A549 (cell line): ENCODE measurements around the gene TBL1Y. TPM values are rescaled to one million over a fixed set of nuclear protein-coding genes. Genes with fewer than 3 reads are reported as not detected.

Experiments used
- ATAC-seq, 2 experiments: fragments of 200-7000 bp in 1 of 2; fragments of >200 bp in 1 of 2; cut with Nextera tagmentation in 1 of 2; cut with Tn5 transposase in 1 of 2; 3 replicates each; pipeline versions ENCODE4 v1.8.0 to v1.9.1; 2018 to 2020; ENCODE audit warnings: mild to moderate bottlenecking in 1 of 2, moderate library complexity in 1 of 2
- CTCF ChIA-PET: fragments of 300-600 bp; sonication (Branson Sonifier 250); formaldehyde crosslinking; extraction: SDS; loops from one replicate; lab custom pipeline; 2021; ENCODE audit warnings: antibody characterized with exemption, inconsistent platforms; lab: Yijun Ruan, JAX
- POLR2A ChIA-PET: fragments of 350-600 bp; formaldehyde crosslinking; extraction: SDS; loops from one replicate; lab custom pipeline; 2021; ENCODE audit warnings: antibody characterized with exemption, inconsistent platforms; lab: Yijun Ruan, JAX
- DNase-seq, 2 experiments: peaks; one replicate each; pipeline versions ENCODE4 v3.0.0 to v3.0.0-alpha.2; 2011 to 2016; ENCODE audit warnings: low read depth in 1 of 2, low spot score in 1 of 2
- FAIRE-seq: peaks from 2 replicates; lab custom pipeline; 2011; peaks lifted over from hg19 to GRCh38; lab: Jason Lieb, UNC
- H3K27ac ChIP-seq, 2 experiments: fragments of >200 bp; sonication (Bioruptor Twin); formaldehyde crosslinking; 3 replicates each; pipeline ENCODE4 v1.5.1; 2016 to 2017
- H3K4me1 ChIP-seq: fragments of >200 bp; sonication (Bioruptor Twin); formaldehyde crosslinking; 3 replicates; pipeline ENCODE4 v1.6.1; 2016
- H3K4me2 ChIP-seq: fragments of >200 bp; sonication (Bioruptor Twin); formaldehyde crosslinking; 3 replicates; pipeline ENCODE4 v1.6.1; 2016
- H3K4me3 ChIP-seq: fragments of >200 bp; sonication (Bioruptor Twin); formaldehyde crosslinking; 3 replicates; pipeline ENCODE4 v1.5.1; 2016
- H3K9me3 ChIP-seq: fragments of >200 bp; sonication (Bioruptor Twin); formaldehyde crosslinking; 3 replicates; pipeline ENCODE4 v1.6.1; 2016
- ATOH8 ChIP-seq: fragments of 250-450 bp; sonication (Bioruptor Pico); IDR thresholded peaks from 2 replicates; pipeline ENCODE4 v1.5.0; 2020; ENCODE audit warnings: low read depth, mild to moderate bottlenecking, moderate library complexity
- BCL3 ChIP-seq: fragments of >200 bp; sonication (Bioruptor Twin); formaldehyde crosslinking; IDR thresholded peaks from 3 replicates; pipeline ENCODE4 v1.6.1; 2016
- BHLHE40 ChIP-seq: IDR thresholded peaks from 2 replicates; pipeline ENCODE4 v1.6.1; 2012; ENCODE audit warnings: low read depth, low read length, inconsistent platforms
- CBX2 ChIP-seq: fragments of 200-600 bp; sonication (generic); IDR thresholded peaks from 2 replicates; pipeline ENCODE4 v1.6.1; 2016; ENCODE audit warnings: low read depth, mild to moderate bottlenecking, borderline replicate concordance
- CBX8 ChIP-seq: fragments of 200-600 bp; sonication (generic); IDR thresholded peaks from 2 replicates; pipeline ENCODE4 v1.6.1; 2016
- CEBPB ChIP-seq, 2 experiments: fragments of >200 bp in 1 of 2; sonication (Bioruptor Twin) in 1 of 2; formaldehyde crosslinking in 1 of 2; IDR thresholded peaks; 2 replicates each; pipeline ENCODE4 v1.6.1; 2012 to 2016
- CHD2 ChIP-seq: fragments of 150-350 bp; IDR thresholded peaks from 2 replicates; pipeline ENCODE4 v1.6.1; 2014; ENCODE audit warnings: low read length; ENCODE audit not compliant: partially characterized antibody
- ELK1 ChIP-seq: fragments of 150-350 bp; IDR thresholded peaks from 2 replicates; pipeline ENCODE4 v1.6.1; 2014; ENCODE audit warnings: low read depth, mild to moderate bottlenecking, low read length
- FOSB ChIP-seq: fragments of 250-450 bp; sonication (Bioruptor Pico); IDR thresholded peaks from 2 replicates; pipeline ENCODE4 v1.5.0; 2020; ENCODE audit warnings: mild to moderate bottlenecking, moderate library complexity
- FOXS1 ChIP-seq: fragments of 250-450 bp; sonication (Bioruptor Pico); IDR thresholded peaks from 2 replicates; pipeline ENCODE4 v1.5.0; 2020; ENCODE audit warnings: mild to moderate bottlenecking, moderate library complexity
- GATA3 ChIP-seq: IDR thresholded peaks from 2 replicates; pipeline ENCODE4 v1.6.1; 2012; ENCODE audit warnings: borderline replicate concordance
- HOXA7 ChIP-seq: fragments of 250-450 bp; sonication (Bioruptor Pico); IDR thresholded peaks from 2 replicates; pipeline ENCODE4 v1.5.0; 2020; ENCODE audit warnings: mild to moderate bottlenecking, moderate library complexity
- JUNB ChIP-seq: fragments of >200 bp; sonication (Bioruptor Twin); formaldehyde crosslinking; IDR thresholded peaks from 2 replicates; pipeline ENCODE4 v1.6.1; 2016
- KDM1A ChIP-seq: fragments of 200-600 bp; sonication (generic); IDR thresholded peaks from 2 replicates; pipeline ENCODE4 v1.6.1; 2016; ENCODE audit warnings: low read depth, mild to moderate bottlenecking
- MAFK ChIP-seq: fragments of 450-650 bp; IDR thresholded peaks from 2 replicates; pipeline ENCODE4 v1.6.1; 2014; ENCODE audit not compliant: partially characterized antibody
- MYC ChIP-seq: IDR thresholded peaks from 2 replicates; pipeline ENCODE4 v1.6.1; 2012; ENCODE audit warnings: mild to moderate bottlenecking, inconsistent platforms, low read length, improper control_type of control experiment, borderline replicate concordance
- NFE2L2 ChIP-seq: fragments of 150-350 bp; conservative IDR thresholded peaks from 2 replicates; pipeline ENCODE4 v1.6.1; 2014; ENCODE audit warnings: low read length
- NR3C1 ChIP-seq: fragments of >200 bp; sonication (Bioruptor Twin); formaldehyde crosslinking; IDR thresholded peaks from 3 replicates; pipeline ENCODE4 v1.6.1; 2017
- PBX3 ChIP-seq: IDR thresholded peaks from 2 replicates; pipeline ENCODE4 v1.6.1; 2012
- PHF8 ChIP-seq: fragments of 200-600 bp; sonication (generic); IDR thresholded peaks from 2 replicates; pipeline ENCODE4 v1.6.1; 2016; ENCODE audit warnings: low read depth, mild to moderate bottlenecking, antibody characterized with exemption, moderate library complexity, borderline replicate concordance
- POLR2A ChIP-seq: IDR thresholded peaks from 2 replicates; pipeline ENCODE4 v1.6.1; 2012; ENCODE audit warnings: mild to moderate bottlenecking, low read length
- REST ChIP-seq: fragments of 200-600 bp; sonication (generic); IDR thresholded peaks from 2 replicates; pipeline ENCODE4 v1.6.1; 2016; ENCODE audit warnings: antibody characterized with exemption, mild to moderate bottlenecking, moderate library complexity
- RNF2 ChIP-seq: fragments of 200-600 bp; sonication (generic); IDR thresholded peaks from 2 replicates; pipeline ENCODE4 v1.6.1; 2016; ENCODE audit warnings: low read depth, mild to moderate bottlenecking, antibody characterized with exemption, moderate library complexity, borderline replicate concordance
- SMC3 ChIP-seq: fragments of >200 bp; sonication (Bioruptor Twin); formaldehyde crosslinking; IDR thresholded peaks from 3 replicates; pipeline ENCODE4 v1.6.1; 2018; ENCODE audit warnings: inconsistent platforms
- SREBF2 ChIP-seq: fragments of 450-650 bp; IDR thresholded peaks from 2 replicates; pipeline ENCODE4 v1.6.1; 2014; ENCODE audit warnings: mild to moderate bottlenecking, moderate library complexity
- TFCP2L1 ChIP-seq: fragments of 250-450 bp; sonication (Bioruptor Pico); IDR thresholded peaks from 2 replicates; pipeline ENCODE4 v1.5.0; 2021; ENCODE audit warnings: mild to moderate bottlenecking
- USF2 ChIP-seq: fragments of 450-650 bp; IDR thresholded peaks from 2 replicates; pipeline ENCODE4 v1.6.1; 2014; ENCODE audit warnings: antibody characterized with exemption
- ZFP36 ChIP-seq: fragments of 450-650 bp; IDR thresholded peaks from 2 replicates; pipeline ENCODE4 v1.6.1; 2014; ENCODE audit warnings: borderline replicate concordance; ENCODE audit not compliant: partially characterized antibody
- ZNF302 ChIP-seq: fragments of 250-450 bp; sonication (Bioruptor Pico); IDR thresholded peaks from 2 replicates; pipeline ENCODE4 v1.9.0; 2021; ENCODE audit warnings: inconsistent platforms, mild to moderate bottlenecking, moderate library complexity
- WGBS: methylation state at CpG from one replicate; pipeline ENCODE4 v1.1.6; 2017; ENCODE audit errors: missing lambda C conversion rate; 5-methylcytosine and 5-hydroxymethylcytosine counted together
- polyA plus RNA-seq, 4 experiments: library from polyadenylated mRNA; depleted of rRNA in 3 of 4; stranded (reverse); fragments of >200 nt; fragmentation: RNase III in 1 of 4; extraction: RNeasy Plus Mini Kit Qiagen cat#74134 plus additional on column Dnase treatment in 1 of 4; gene quantifications; 2 replicates in 3 of 4; 3 replicates in 1 of 4; pipeline ENCODE4 v1.2.3, GENCODE V29; 2011 to 2017

Gene TBL1Y
- polyA plus RNA-seq, 2 of the 4 experiments (the other 2 are of a cell fraction): not detected

- CTCF ChIA-PET: no interaction called here
- DNase-seq (no peak), ATAC-seq (no peak), FAIRE-seq (no peak)
- H3K9me3 ChIP-seq: no peaks in the 10 kb centered on the region
- no peak overlapping the region for H3K4me3 ChIP-seq
- POLR2A ChIA-PET: no interaction called here
- H3K27ac ChIP-seq: no peak overlapping the region
- no peak overlapping the region for H3K4me2 ChIP-seq
- no peaks in the 10 kb centered on the region for H3K4me1 ChIP-seq
- WGBS: 0% methylated on average over 2 of the region's 2 CpGs
- TF ChIP-seq CBX2 (no peak), JUNB (no peak)
Measured at GRCh38 chrY:6999905-7000304, 89.4 kb downstream of the TBL1Y start.

GRCh38 chrY:7002581-7002980 is 92.1 kb downstream of the TBL1Y start:
- no peak overlapping the region for H3K4me2 ChIP-seq
- no peaks in the 10 kb centered on the region for H3K4me1 ChIP-seq
- ATAC-seq: no peak
- TF ChIP-seq FOXS1 (CRISPR knock-in tag): no peak
- TF ChIP-seq TFCP2L1 (CRISPR knock-in tag): no peak
- TF ChIP-seq SREBF2: no peak
- no peak for TF ChIP-seq BHLHE40
- TF ChIP-seq ATOH8 (CRISPR knock-in tag): no peak
- TF ChIP-seq JUNB: no peak
- no peak for TF ChIP-seq POLR2A
- TF ChIP-seq ELK1: no peak
- TF ChIP-seq FOSB: no peak
- TF ChIP-seq BCL3: no peak
- TF ChIP-seq PHF8: no peak
- TF ChIP-seq CEBPB (IDR thresholded peaks at IDR 0.05): no peak
- TF ChIP-seq CHD2: no peak
- no peak for TF ChIP-seq GATA3
- TF ChIP-seq MAFK: no peak
- TF ChIP-seq MYC: no peak
- 2% methylated on average over 2 of the region's 3 CpGs for WGBS
- no peaks in the 10 kb centered on the region for H3K9me3 ChIP-seq
- ChIA-PET CTCF (no interaction called here), POLR2A (no interaction called here)
- no peak overlapping the region for H3K4me3 ChIP-seq
- no peak for FAIRE-seq
- no peak for DNase-seq
- no peak overlapping the region for H3K27ac ChIP-seq

GRCh38 chrY:7007911-7008310 is 97.4 kb downstream of the TBL1Y start:
- no peak for FAIRE-seq
- Histone ChIP-seq H3K9me3 (no peaks in the 10 kb centered on the region), H3K4me3 (no peak overlapping the region), H3K4me2 (no peak overlapping the region), H3K4me1 (no peaks in the 10 kb centered on the region), H3K27ac (no peak overlapping the region)
- ChIA-PET CTCF (no interaction called here), POLR2A (no interaction called here)
- 0% methylated on average over 1 of the region's 1 CpG for WGBS
- no peak for ATAC-seq
- no peak for DNase-seq
- no peak for TF ChIP-seq REST
- no peak for TF ChIP-seq GATA3
- no peak for TF ChIP-seq PBX3
- TF ChIP-seq HOXA7 (CRISPR knock-in tag): no peak
- TF ChIP-seq BHLHE40: no peak
- TF ChIP-seq ZFP36: no peak
- TF ChIP-seq ZNF302: no peak
- TF ChIP-seq JUNB: no peak
- TF ChIP-seq NR3C1: no peak
- TF ChIP-seq KDM1A: no peak
- no peak for TF ChIP-seq SREBF2
- no peak for TF ChIP-seq SMC3
- no peak for TF ChIP-seq USF2
- TF ChIP-seq RNF2: no peak
- TF ChIP-seq NFE2L2: no peak
- no peak for TF ChIP-seq CBX8
